Activated T-cell treated with anti-CD3 and anti-CD28 coated beads for 1 hour (primary cell): Measurements from ENCODE around the gene FOXJ2.
"Not testable (repeated sequence)": the region's sequence is repeated elsewhere in the genome, so short reads cannot be mapped to it uniquely, and the experiment has no call there.

Experiments used
- DNase-seq: peaks from one replicate; pipeline ENCODE4 v3.0.0-alpha.2; 2020; ENCODE audit warnings: low read depth

Gene FOXJ2

GRCh38 chr12:8030189-8030588 is 2.3 kb upstream of the FOXJ2 start:
- no peak for DNase-seq

GRCh38 chr12:8031017-8031416 is 1.5 kb upstream of the FOXJ2 start:
- not testable (repeated sequence) for DNase-seq

GRCh38 chr12:8031872-8032241 is 659 bp upstream of the FOXJ2 start:
- no peak for DNase-seq

DNA sequence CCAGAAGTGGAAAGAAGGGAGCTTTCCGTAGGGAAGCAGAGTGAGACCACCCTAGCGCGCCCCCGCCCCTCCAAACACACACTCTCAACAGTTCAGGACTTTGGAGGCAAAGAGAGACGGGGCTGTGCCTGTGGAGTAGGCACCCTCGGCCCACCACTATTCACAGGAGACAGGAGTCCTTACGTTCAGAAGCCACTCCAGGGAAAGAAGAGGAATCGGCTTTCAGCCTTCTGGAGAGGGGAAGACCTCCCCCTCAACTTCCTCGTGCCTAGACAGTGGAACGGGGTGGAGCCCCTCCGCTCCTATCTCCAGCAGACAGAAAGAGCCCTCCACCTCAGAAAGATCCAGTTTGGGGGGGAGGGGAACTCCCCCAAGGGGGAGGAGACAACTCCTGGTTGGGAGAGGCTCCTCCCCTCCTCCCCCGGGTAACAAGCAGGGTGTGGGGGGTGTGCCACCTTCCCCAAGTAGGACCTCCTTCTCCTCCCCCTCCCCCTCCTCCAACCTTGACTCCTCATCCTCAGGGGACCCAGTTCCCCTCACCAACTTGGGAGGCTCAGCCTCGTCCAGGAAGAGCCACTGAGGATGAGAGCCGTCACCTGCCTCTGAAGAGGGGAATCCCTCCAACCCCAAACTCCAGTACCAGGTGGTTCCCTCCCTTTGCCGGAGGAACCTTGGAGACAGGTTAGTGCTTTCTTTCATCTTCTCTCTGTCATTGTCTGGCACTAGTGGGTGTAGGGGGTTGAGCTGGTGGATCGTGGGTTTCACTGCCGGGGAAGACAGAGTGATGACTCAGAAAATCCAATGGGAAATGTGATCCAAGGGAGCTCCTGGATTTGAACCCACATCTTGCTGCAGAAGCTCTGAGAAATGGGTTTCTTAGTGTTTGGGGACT is 883 bp downstream of the FOXJ2 start:
- DNase-seq = peak; percentile 29

- DNase-seq = no peak
These were observed 2.3 kb downstream of the FOXJ2 start for GRCh38 chr12:8034802-8035201.

DNA sequence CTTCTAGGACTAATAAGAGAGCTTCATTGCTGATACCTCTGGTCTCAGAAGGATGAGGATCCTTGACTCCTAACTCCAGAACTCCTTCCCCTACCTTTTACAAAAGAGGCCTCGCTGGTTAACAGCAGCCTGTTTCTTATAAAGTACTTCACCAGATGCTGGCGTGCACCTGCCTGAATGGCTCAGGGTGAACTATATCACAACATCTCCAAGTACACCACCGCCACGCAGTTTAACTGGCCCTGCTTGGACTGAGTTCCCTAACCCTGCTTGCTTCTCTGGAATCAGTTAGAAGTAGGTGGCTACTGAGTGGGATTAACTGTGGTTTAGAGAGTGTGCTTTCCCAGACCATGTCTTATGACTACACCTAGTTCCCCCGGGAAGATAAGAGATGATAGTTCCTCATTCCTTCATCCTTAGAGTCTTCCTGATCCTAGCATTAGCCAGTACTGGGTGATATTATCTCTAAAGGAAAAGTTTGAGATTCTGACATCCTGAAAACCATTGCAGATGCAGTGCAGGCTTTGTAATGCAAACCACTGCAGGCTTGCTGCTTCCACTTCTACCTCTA is 3.0 kb downstream of the FOXJ2 start:
- no peak for DNase-seq

GRCh38 chr12:8036346-8036745 is 3.8 kb downstream of the FOXJ2 start:
- no peak for DNase-seq

DNA sequence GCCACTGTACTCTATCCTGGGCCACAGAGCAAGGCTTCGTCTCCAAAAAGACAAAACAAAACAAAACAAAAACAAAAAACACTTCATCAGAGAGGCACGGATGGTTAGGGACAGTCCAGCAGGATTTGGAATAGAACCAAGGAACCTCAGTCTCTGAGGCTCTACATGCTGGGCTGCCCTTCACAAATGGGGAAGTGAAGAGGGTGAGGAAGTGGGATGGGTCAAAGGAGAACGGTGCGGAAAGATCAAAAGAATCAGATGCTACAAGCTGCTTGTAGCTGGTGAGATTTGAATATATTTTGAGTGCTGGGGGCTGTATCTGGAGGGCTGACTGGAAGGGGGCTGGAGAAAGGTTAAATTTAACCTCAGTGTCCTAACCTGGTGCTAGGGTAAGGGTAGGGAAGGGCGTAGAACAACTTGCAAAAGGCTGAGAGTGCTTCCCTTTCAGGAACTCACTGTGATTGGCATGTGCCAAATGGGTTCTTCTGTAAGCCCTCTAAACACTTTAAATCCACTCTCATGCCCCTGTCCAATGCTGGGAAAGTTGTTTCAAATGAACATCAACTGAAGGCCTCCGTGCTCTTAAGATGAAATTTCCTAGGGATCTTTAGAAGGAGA is 4.6 kb downstream of the FOXJ2 start:
- no peak for DNase-seq

DNA sequence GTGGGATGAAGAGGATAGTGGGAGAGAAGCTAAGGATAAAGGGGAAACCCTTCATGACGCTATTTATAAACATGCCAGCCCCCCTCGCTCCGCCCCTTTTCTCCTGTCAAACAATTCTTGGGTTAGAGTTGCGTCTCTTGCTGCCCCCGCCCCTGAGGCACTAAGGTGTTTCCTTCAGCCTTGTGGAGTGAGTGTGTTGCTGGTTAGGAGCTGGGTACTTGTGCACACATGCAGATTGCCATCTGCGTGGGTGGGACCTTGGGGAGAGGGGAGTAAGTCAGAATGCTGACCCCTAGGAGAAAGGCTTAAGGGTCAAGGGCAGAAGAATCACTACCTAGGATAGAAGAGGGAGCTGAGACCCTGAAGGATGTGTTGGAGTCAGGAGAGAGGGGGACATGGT is 5.4 kb downstream of the FOXJ2 start:
- no peak for DNase-seq

- DNase-seq = no peak
These were observed 6.2 kb downstream of the FOXJ2 start for GRCh38 chr12:8038659-8039114.

DNA sequence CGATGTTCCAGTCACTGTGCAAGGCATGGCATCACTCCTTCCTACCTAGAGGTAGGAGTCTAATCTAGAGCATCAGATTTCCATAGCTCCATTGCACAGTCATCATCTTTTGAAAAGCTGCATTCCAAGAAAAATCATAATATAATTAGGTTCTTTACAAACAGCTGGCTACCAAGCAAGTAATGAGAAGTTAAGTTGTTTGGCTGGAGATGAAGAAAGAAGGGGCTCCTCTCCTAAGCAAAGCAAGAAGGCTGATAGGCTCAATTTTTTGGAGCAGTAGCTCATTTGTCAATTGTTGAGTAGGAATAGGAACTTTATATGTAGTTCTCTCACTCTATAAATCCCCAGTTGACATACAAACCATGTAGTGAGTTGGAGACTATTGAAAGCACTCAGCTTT is 8.3 kb downstream of the FOXJ2 start:
- no peak for DNase-seq

DNA sequence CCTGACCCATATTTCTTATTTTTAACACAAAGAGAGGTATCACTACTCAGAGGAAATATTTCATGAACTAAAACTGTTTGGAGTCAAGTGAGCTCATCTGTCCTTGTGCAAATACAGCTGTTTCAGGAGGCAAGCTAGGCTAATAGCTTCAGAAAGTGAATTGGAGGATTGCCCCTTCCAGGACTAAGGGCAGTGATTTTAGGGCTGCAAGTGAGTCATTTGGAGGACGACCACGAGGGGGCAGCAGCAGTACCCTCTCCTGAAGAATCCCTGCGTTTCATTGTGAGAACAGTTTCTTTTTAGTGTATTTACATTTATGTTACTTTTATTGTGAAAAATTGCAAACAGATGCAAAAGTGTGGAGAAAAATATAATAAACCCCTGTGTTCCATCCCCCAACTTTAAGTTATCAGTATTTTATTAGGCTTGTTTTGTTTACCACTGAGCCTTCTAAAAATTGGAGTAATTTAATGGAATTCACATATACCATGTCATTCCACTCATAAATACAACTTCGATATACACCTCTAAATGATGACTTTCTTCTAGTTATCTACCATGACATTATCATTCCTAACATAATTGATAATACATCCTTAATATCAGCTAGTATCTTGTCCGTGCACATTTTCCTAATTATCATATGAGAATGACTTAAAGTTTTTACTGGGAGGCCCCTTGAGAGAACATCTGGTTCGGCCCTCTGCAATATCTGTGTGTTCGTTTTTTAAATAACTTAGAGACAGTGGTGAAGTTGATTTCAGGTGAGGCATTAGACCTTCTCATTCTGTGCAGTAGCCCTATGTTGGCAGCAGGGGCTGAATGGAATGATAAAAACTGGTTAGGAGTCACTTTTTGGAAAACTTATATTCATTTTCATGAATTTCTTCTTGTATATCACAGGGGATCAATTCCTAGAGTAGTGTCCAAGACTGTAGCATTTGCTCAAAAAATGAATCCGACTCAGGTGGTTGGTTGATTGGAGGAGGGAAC is 13.7 kb downstream of the FOXJ2 start:
- peak; percentile 85 for DNase-seq

DNA sequence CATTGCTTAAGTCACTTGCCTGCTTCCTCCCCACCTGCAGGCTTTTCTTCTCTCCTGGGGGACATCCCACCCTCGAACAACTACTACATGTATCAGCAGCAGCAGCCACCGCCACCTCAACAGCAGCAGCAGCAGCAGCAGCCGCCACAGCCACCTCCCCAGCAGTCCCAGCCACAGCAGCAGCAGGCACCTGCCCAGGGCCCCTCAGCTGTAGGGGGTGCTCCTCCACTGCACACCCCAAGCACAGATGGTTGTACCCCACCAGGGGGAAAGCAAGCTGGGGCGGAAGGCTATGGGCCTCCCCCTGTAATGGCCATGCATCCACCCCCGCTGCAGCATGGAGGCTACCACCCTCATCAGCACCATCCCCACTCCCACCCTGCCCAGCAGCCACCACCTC is 15.3 kb downstream of the FOXJ2 start:
- DNase-seq = no peak

- DNase-seq = no peak
These were observed 16.4 kb downstream of the FOXJ2 start for GRCh38 chr12:8048906-8049305.

DNA sequence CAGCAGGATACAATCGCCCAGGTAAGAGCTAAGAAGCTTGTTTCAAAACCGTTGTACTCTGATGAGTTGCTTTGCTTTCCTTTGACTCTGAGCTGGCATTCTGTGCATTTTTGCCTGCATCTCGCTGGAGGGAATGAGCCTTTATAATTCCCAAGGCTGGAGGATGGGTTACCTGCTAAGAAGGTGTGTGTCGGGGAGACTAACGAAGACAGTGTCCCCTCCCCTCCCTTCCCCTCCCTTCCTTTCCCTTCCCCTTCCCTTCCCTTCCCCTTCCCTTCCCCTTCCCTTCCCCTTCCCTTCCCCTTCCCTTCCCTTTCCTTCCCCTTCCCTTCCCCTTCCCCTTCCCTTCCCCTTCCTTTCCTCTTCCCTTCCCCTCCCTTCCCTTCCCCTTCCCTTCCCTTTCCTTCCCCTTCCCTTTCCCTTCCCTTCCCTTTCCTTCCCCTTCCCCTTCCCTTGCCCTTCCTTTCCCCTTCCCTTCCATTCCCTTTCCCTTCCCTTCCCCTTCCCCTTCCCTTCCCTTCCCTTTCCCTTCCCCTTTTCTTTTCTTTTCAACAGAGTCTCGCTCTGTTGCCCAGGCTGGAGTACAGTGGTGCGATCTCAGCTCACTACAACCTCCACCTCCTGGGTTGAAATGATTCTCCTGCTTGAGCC is 18.2 kb downstream of the FOXJ2 start:
- no peak for DNase-seq

- no peak for DNase-seq
These were observed 20.2 kb downstream of the FOXJ2 start for GRCh38 chr12:8052679-8053078.

DNA sequence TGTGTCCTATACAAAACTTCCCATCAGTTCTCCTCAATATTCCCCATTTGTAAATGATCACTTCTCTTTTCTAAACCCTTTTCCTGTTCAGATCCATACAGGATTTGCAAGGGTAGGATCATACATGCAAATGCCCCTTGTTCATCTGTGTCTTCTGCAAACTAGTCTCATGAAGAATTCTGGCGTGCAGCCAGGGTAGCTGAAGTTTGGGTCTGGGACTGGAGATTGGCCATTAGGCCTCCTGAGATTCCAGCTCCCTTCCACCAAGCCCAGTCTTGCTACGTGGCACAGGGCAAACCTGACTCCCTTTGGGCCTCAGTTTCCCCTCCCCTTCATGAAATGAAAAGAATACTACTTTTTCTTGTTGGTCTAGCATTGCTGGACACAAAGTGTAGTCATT is 22.3 kb downstream of the FOXJ2 start:
- no peak for DNase-seq

GRCh38 chr12:8057306-8057705 is 24.8 kb downstream of the FOXJ2 start:
- DNase-seq = no peak

DNA sequence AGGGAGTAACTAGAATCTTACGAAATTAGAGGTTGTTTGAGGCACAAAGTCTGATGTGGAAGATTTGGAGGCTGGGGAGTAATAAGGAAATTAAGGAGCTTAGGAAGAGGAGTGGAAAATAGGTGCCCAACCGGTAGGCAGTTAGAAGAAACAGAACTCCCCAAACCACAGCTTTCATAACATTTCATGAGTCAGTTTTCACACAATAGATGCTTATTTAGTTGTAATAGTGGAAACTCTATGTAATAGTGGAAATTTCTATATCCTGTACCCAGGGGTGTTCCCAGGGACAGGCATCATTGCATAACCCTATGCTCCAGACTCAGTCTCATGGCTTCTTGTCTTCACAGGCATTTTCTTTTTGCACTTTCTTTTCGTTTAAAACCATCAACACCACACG is 25.3 kb downstream of the FOXJ2 start:
- no peak for DNase-seq

GRCh38 chr12:8058506-8058905 is 26.0 kb downstream of the FOXJ2 start:
- DNase-seq = no peak

- DNase-seq = no peak
These were observed 31.6 kb downstream of the FOXJ2 start for GRCh38 chr12:8064131-8064530.
